ENCODE measurements around the gene PAK5. TPM values are rescaled to one million over a fixed set of nuclear protein-coding genes. Genes with fewer than 3 reads are reported as not detected.

Gene PAK5
- total and polyA plus RNA-seq, 2 donors (not counting 1 experiment from before 2014, with no cell fraction given): not detected

- no peaks in the 10 kb centered on the region for H3K79me2 ChIP-seq (ENCODE audit: control insufficient read depth, insufficient read depth, low read length)
- ChIA-PET POLR2A (no interaction called here), CTCF (no interaction called here)
- peaks cover 14% of the 10 kb centered on the region for H3K4me1 Mint-ChIP-seq
- H3K9me3 ChIP-seq (ENCODE audit: control extremely low read depth in 1 of 3, control insufficient read depth in 2 of 3, insufficient read depth in 1 of 3, low read length in 2 of 3): peaks cover 0 to 7% (median 0%) of the 10 kb centered on the region in 3 donors
- peaks cover 0 to 27% (median 14%) of the 10 kb centered on the region in 4 experiments for H3K27me3 ChIP-seq (replicated peaks in 1 of 4; ENCODE audit: control extremely low read depth in 1 of 4, control insufficient read depth in 3 of 4, insufficient read depth in 4 of 4, low read length in 3 of 4)
- no peak overlapping the region for H3K27ac ChIP-seq (ENCODE audit: low read length in 2 of 2)
- DNase-seq (no peak), ATAC-seq (ENCODE audit: low read depth) (no peak)
- no peak overlapping the region for H3K4me2 ChIP-seq (replicated peaks; ENCODE audit: low read depth, low read length, poor library complexity, severe bottlenecking)
- intact Hi-C loops (cut with micrococcal nuclease): no loop called here
- H3K4me1 ChIP-seq (ENCODE audit: control insufficient read depth in 2 of 2, insufficient read depth in 2 of 2, low read length in 2 of 2): peaks cover 11 to 21% of the 10 kb centered on the region in 2 donors
- H3K27me3 Mint-ChIP-seq: peaks cover 46% of the 10 kb centered on the region
- 93% methylated on average over 2 of the region's 4 CpGs for WGBS (ENCODE audit: insufficient coverage)
- no peaks in the 10 kb centered on the region for H4K20me1 ChIP-seq (ENCODE audit: control insufficient read depth, insufficient read depth, low read length, poor library complexity, severe bottlenecking)
- H3K4me3 Mint-ChIP-seq: no peak overlapping the region
- H3K27ac Mint-ChIP-seq: no peak overlapping the region
- H3K36me3 ChIP-seq (replicated peaks in 1 of 2; ENCODE audit: control extremely low read depth in 1 of 2, control insufficient read depth in 1 of 2, extremely low read depth in 1 of 2, insufficient read depth in 2 of 2, low read length in 1 of 2): no peaks in the 10 kb centered on the region
- H2AFZ ChIP-seq (ENCODE audit: insufficient read depth, low read depth, low read length, poor library complexity, severe bottlenecking): no peak overlapping the region
- no peak overlapping the region for H3K4me3 ChIP-seq (ENCODE audit: control extremely low read depth in 1 of 5, extremely low read depth in 1 of 5, insufficient read depth in 1 of 5, low read depth in 2 of 5, low read length in 4 of 5)
- TF ChIP-seq CTCF (IDR thresholded peaks at IDR 0.05): no peak
- TF ChIP-seq EZH2 (IDR thresholded peaks at IDR 0.05; ENCODE audit: borderline replicate concordance, insufficient read depth, low read depth, low read length, poor library complexity, severe bottlenecking): no peak
- H3K9me3 Mint-ChIP-seq (ENCODE audit: insufficient read depth): no peaks in the 10 kb centered on the region
- no peak overlapping the region for H3K9ac ChIP-seq (ENCODE audit: low read length)
These were observed 318.8 kb downstream of the PAK5 start for GRCh38 chr20:9520086-9520485.

- H3K9ac ChIP-seq (ENCODE audit: low read length): no peak overlapping the region
- H3K9me3 ChIP-seq (ENCODE audit: control extremely low read depth in 1 of 3, control insufficient read depth in 2 of 3, insufficient read depth in 1 of 3, low read length in 2 of 3): peaks cover 0 to 7% (median 0%) of the 10 kb centered on the region in 3 donors
- H3K4me3 ChIP-seq (ENCODE audit: control extremely low read depth in 1 of 5, extremely low read depth in 1 of 5, insufficient read depth in 1 of 5, low read depth in 2 of 5, low read length in 4 of 5): no peak overlapping the region
- TF ChIP-seq EZH2 (IDR thresholded peaks at IDR 0.05; ENCODE audit: borderline replicate concordance, insufficient read depth, low read depth, low read length, poor library complexity, severe bottlenecking): no peak
- CTCF ChIA-PET: no interaction called here
- Mint-ChIP-seq H3K4me1 (peaks cover 21% of the 10 kb centered on the region), H3K4me3 (no peak overlapping the region), H3K27ac (no peak overlapping the region), H3K9me3 (ENCODE audit: insufficient read depth) (no peaks in the 10 kb centered on the region), H3K27me3 (peaks cover 58% of the 10 kb centered on the region)
- intact Hi-C loops (cut with micrococcal nuclease): no loop called here
- H4K20me1 ChIP-seq (ENCODE audit: control insufficient read depth, insufficient read depth, low read length, poor library complexity, severe bottlenecking): no peaks in the 10 kb centered on the region
- no peak overlapping the region for H3K27ac ChIP-seq (ENCODE audit: low read length in 2 of 2)
- H3K27me3 ChIP-seq (replicated peaks in 1 of 4; ENCODE audit: control extremely low read depth in 1 of 4, control insufficient read depth in 3 of 4, insufficient read depth in 4 of 4, low read length in 3 of 4): peaks cover 0 to 39% (median 18%) of the 10 kb centered on the region in 4 experiments
- H3K4me2 ChIP-seq (replicated peaks; ENCODE audit: low read depth, low read length, poor library complexity, severe bottlenecking): no peak overlapping the region
- H3K79me2 ChIP-seq (ENCODE audit: control insufficient read depth, insufficient read depth, low read length): no peaks in the 10 kb centered on the region
- DNase-seq (no peak), ATAC-seq (ENCODE audit: low read depth) (no peak)
- POLR2A ChIA-PET: no interaction called here
- 16% methylated on average over 6 of the region's 8 CpGs for WGBS (ENCODE audit: insufficient coverage)
- H3K4me1 ChIP-seq (ENCODE audit: control insufficient read depth in 2 of 2, insufficient read depth in 2 of 2, low read length in 2 of 2): peaks cover 17 to 28% of the 10 kb centered on the region in 2 donors
- H3K36me3 ChIP-seq (replicated peaks in 1 of 2; ENCODE audit: control extremely low read depth in 1 of 2, control insufficient read depth in 1 of 2, extremely low read depth in 1 of 2, insufficient read depth in 2 of 2, low read length in 1 of 2): no peaks in the 10 kb centered on the region
- H2AFZ ChIP-seq (ENCODE audit: insufficient read depth, low read depth, low read length, poor library complexity, severe bottlenecking): no peak overlapping the region
These were observed 320.2 kb downstream of the PAK5 start for GRCh38 chr20:9518576-9519175.

Measured in B cell (primary cell).